H9 (cell line): Measurements from ENCODE around the gene CDH9. TPM values are rescaled to one million over a fixed set of nuclear protein-coding genes. Genes with fewer than 3 reads are reported as not detected.

Experiments
- DNase-seq: peaks from one replicate; pipeline ENCODE4 v3.0.0-alpha.2; 2017
- H2AFZ ChIP-seq: one replicate; pipeline ENCODE4 v1.6.1; 2013; ENCODE audit warnings: mild to moderate bottlenecking, low read length, control low read depth, moderate library complexity
- H2AK5ac ChIP-seq: 2 replicates; pipeline ENCODE4 v1.6.1; 2013; ENCODE audit warnings: low read length, control low read depth, mixed read lengths; ENCODE audit not compliant: insufficient read length
- H2BK120ac ChIP-seq: one replicate; pipeline ENCODE4 v1.6.1; 2013; ENCODE audit warnings: low read depth, mild to moderate bottlenecking, low read length, control low read depth, inconsistent platforms; ENCODE audit not compliant: poor library complexity, severe bottlenecking
- H2BK12ac ChIP-seq: 2 replicates; pipeline ENCODE4 v1.6.1; 2013; ENCODE audit warnings: low read length, control low read depth, mixed read lengths, low read depth; ENCODE audit not compliant: insufficient read length
- H2BK15ac ChIP-seq: 2 replicates; pipeline ENCODE4 v1.6.1; 2013; ENCODE audit warnings: low read depth, low read length, control low read depth
- H2BK20ac ChIP-seq: one replicate; pipeline ENCODE4 v1.6.1; 2013; ENCODE audit warnings: low read depth, mild to moderate bottlenecking, low read length, control low read depth, inconsistent platforms; ENCODE audit not compliant: poor library complexity, severe bottlenecking
- H2BK5ac ChIP-seq: 2 replicates; pipeline ENCODE4 v1.6.1; 2013; ENCODE audit warnings: low read length, control low read depth, mixed read lengths; ENCODE audit not compliant: insufficient read length
- H3K14ac ChIP-seq: 2 replicates; pipeline ENCODE4 v1.6.1; 2013; ENCODE audit warnings: low read length, control low read depth; ENCODE audit not compliant: insufficient read depth
- H3K18ac ChIP-seq: 2 replicates; pipeline ENCODE4 v1.6.1; 2013; ENCODE audit warnings: low read depth, mild to moderate bottlenecking, mixed read lengths, low read length, control low read depth; ENCODE audit not compliant: insufficient read length
- H3K23ac ChIP-seq: 2 replicates; pipeline ENCODE4 v1.6.1; 2013; ENCODE audit warnings: low read length, control low read depth, mixed read lengths, low read depth; ENCODE audit not compliant: insufficient read length
- H3K23me2 ChIP-seq: 2 replicates; pipeline ENCODE4 v1.6.1; 2013; ENCODE audit warnings: low read depth, mild to moderate bottlenecking, mixed read lengths, low read length, control low read depth; ENCODE audit not compliant: insufficient read length, poor library complexity, severe bottlenecking
- H3K27ac ChIP-seq: 2 replicates; pipeline ENCODE4 v1.5.1; 2013; ENCODE audit warnings: low read length, control low read depth, mixed read lengths, low read depth; ENCODE audit not compliant: insufficient read length
- H3K27me3 ChIP-seq: 2 replicates; pipeline ENCODE4 v1.6.1; 2013; ENCODE audit warnings: low read length, control low read depth, inconsistent platforms; ENCODE audit not compliant: insufficient read depth
- H3K4ac ChIP-seq: 2 replicates; pipeline ENCODE4 v1.6.1; 2013; ENCODE audit warnings: low read depth, mild to moderate bottlenecking, control low read depth, inconsistent platforms, low read length, moderate library complexity
- H3K4me1 ChIP-seq: 2 replicates; pipeline ENCODE4 v1.6.1; 2013; ENCODE audit warnings: low read length, control low read depth, inconsistent platforms; ENCODE audit not compliant: insufficient read depth
- H3K4me2 ChIP-seq: 2 replicates; pipeline ENCODE4 v1.6.1; 2013; ENCODE audit warnings: low read length, control low read depth, mixed read lengths; ENCODE audit not compliant: insufficient read length, insufficient read depth
- H3K56ac ChIP-seq: 2 replicates; pipeline ENCODE4 v1.6.1; 2013; ENCODE audit warnings: low read depth, mild to moderate bottlenecking, mixed read lengths, low read length, control low read depth; ENCODE audit not compliant: insufficient read length
- H3K79me1 ChIP-seq: 2 replicates; pipeline ENCODE4 v1.6.1; 2013; ENCODE audit warnings: low read depth, mild to moderate bottlenecking, moderate library complexity, low read length, control low read depth, inconsistent platforms; ENCODE audit not compliant: insufficient read depth, poor library complexity, severe bottlenecking
- H3K79me2 ChIP-seq: 2 replicates; pipeline ENCODE4 v1.6.1; 2013; ENCODE audit warnings: low read length, control low read depth, inconsistent platforms; ENCODE audit not compliant: insufficient read depth
- H3K9ac ChIP-seq: 2 replicates; pipeline ENCODE4 v1.6.1; 2013; ENCODE audit warnings: low read length, control low read depth, mixed read lengths; ENCODE audit not compliant: insufficient read length; ENCODE audit errors: extremely low read depth
- H3K9me3 ChIP-seq: one replicate; pipeline ENCODE4 v1.6.1; 2013; ENCODE audit warnings: low read depth, low read length, inconsistent platforms; ENCODE audit not compliant: control insufficient read depth
- H3T11ph ChIP-seq: one replicate; pipeline ENCODE4 v1.6.1; 2013; ENCODE audit warnings: mild to moderate bottlenecking, low read length, control low read depth, inconsistent platforms
- H4K20me1 ChIP-seq: one replicate; pipeline ENCODE4 v1.6.1; 2013; ENCODE audit not compliant: control insufficient read depth, insufficient read length, insufficient read depth
- H4K5ac ChIP-seq: 2 replicates; pipeline ENCODE4 v1.6.1; 2013; ENCODE audit warnings: low read depth, mild to moderate bottlenecking, mixed read lengths, low read length, control low read depth; ENCODE audit not compliant: insufficient read length
- H4K8ac ChIP-seq: replicated peaks from 2 replicates; pipeline ENCODE4 v1.6.1; 2013; ENCODE audit warnings: low read length, control low read depth, mixed read lengths, low read depth; ENCODE audit not compliant: insufficient read length
- H4K91ac ChIP-seq: 2 replicates; pipeline ENCODE4 v1.6.1; 2013; ENCODE audit warnings: low read depth, mild to moderate bottlenecking, moderate library complexity, mixed read lengths, low read length, control low read depth; ENCODE audit not compliant: insufficient read length
- H3K27ac Mint-ChIP-seq, 3 experiments: 2 replicates in 2 of 3; 3 replicates in 1 of 3; pipeline ENCODE4 v1.8.0; 2020 to 2021; ENCODE audit warnings: mixed read lengths in 3 of 3, mild to moderate bottlenecking in 1 of 3, moderate library complexity in 1 of 3
- H3K27me3 Mint-ChIP-seq: 2 replicates; pipeline ENCODE4 v1.8.0; 2021; ENCODE audit warnings: low read depth, mild to moderate bottlenecking, moderate library complexity, mixed read lengths
- H3K36me3 Mint-ChIP-seq, 3 experiments: 2 replicates in 2 of 3; 3 replicates in 1 of 3; pipeline ENCODE4 v1.8.0; 2020 to 2021; ENCODE audit warnings: low read depth in 3 of 3, mixed read lengths in 3 of 3; ENCODE audit not compliant: insufficient read depth in 1 of 3
- H3K4me1 Mint-ChIP-seq, 2 experiments: 2 replicates each; pipeline ENCODE4 v1.8.0; 2020; ENCODE audit warnings: mixed read lengths in 2 of 2
- H3K4me3 Mint-ChIP-seq, 2 experiments: 2 replicates in 1 of 2; 3 replicates in 1 of 2; pipeline ENCODE4 v1.8.0; 2020 to 2021; ENCODE audit warnings: mild to moderate bottlenecking in 2 of 2, mixed read lengths in 2 of 2, moderate library complexity in 1 of 2
- H3K9me3 Mint-ChIP-seq, 2 experiments: 2 replicates in 1 of 2; 3 replicates in 1 of 2; pipeline ENCODE4 v1.8.0; 2020; ENCODE audit warnings: mild to moderate bottlenecking in 2 of 2, mixed read lengths in 2 of 2, moderate library complexity in 1 of 2
- WGBS: extraction: QIAGEN DNeasy Blood & Tissue Kit; methylation state at CpG from one replicate; pipeline ENCODE4 v1.1.7; 2013; ENCODE audit warnings: missing lambda C conversion rate, low lambda C conversion rate, mixed read lengths; ENCODE audit not compliant: insufficient read length; ENCODE audit errors: extremely low coverage; 5-methylcytosine and 5-hydroxymethylcytosine counted together
- total RNA-seq: library from RNA; stranded (reverse); gene quantifications from 2 replicates; pipeline ENCODE4 v1.2.1, GENCODE V29; 2021
- TF ChIP-seq, protein P1 (sequence below): fragments of 200-600 bp; sonication (generic); conservative IDR thresholded peaks from 3 replicates; pipeline ENCODE4 v1.8.0; 2021; ENCODE audit warnings: antibody characterized with exemption, mild to moderate bottlenecking

CDH9 gene
- total RNA-seq, 1 experiment from 2014 or later: 0.61 TPM

DNA sequence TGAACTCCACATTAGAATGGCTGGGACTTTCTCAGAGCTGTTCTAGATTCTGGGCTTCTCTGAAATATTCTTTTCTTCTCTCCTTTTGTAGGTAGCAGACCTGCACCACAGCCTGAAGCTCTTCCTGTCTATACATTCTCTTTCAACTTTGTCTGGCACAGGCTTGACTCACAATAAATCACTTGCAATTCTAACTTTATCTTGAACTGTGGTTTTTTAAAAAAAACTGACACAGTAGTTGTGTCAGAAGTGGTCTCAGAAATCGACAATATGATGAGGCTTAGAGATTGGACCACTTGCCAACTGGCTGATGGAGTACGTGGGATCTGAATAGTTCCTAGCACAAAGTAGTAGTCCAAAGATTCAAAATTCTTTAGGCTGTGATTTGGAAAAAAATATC is 24.1 kb upstream of the CDH9 start:
- no peak for DNase-seq
- no peak overlapping the region for H4K91ac ChIP-seq
- WGBS: no CpG with 5 or more reads among the region's 2 CpGs
- H4K8ac ChIP-seq: no peak overlapping the region
- Mint-ChIP-seq H3K4me1 (peaks cover 0 to 7% of the 10 kb centered on the region in 2 experiments; a peak in 1 of 4 replicates), H3K36me3 (peaks cover 0 to 3% (median 0%) of the 10 kb centered on the region in 3 experiments; a peak in 2 of 7 replicates), H3K27ac (no peak overlapping the region), H3K4me3 (no peak overlapping the region), H3K9me3 (no peaks in the 10 kb centered on the region), H3K27me3 (no peaks in the 10 kb centered on the region)
- H2BK120ac ChIP-seq: no peak overlapping the region
- H3K56ac ChIP-seq: no peak overlapping the region
- H3K4me2 ChIP-seq: no peak overlapping the region
- H2AFZ ChIP-seq: no peak overlapping the region
- H3K23ac ChIP-seq: no peak overlapping the region
- no peak overlapping the region for H4K5ac ChIP-seq
- no peak overlapping the region for H2BK20ac ChIP-seq
- no peak overlapping the region for H3T11ph ChIP-seq
- no peak overlapping the region for H3K4ac ChIP-seq
- H3K27ac ChIP-seq: no peak overlapping the region
- H3K18ac ChIP-seq: no peak overlapping the region
- H2BK15ac ChIP-seq: no peak overlapping the region
- no peak overlapping the region for H3K9ac ChIP-seq
- H3K79me2 ChIP-seq: no peaks in the 10 kb centered on the region
- H3K4me1 ChIP-seq: no peaks in the 10 kb centered on the region
- H3K14ac ChIP-seq: no peak overlapping the region
- H3K79me1 ChIP-seq: no peaks in the 10 kb centered on the region
- H3K9me3 ChIP-seq: no peaks in the 10 kb centered on the region
- TF ChIP-seq, protein P1, sequence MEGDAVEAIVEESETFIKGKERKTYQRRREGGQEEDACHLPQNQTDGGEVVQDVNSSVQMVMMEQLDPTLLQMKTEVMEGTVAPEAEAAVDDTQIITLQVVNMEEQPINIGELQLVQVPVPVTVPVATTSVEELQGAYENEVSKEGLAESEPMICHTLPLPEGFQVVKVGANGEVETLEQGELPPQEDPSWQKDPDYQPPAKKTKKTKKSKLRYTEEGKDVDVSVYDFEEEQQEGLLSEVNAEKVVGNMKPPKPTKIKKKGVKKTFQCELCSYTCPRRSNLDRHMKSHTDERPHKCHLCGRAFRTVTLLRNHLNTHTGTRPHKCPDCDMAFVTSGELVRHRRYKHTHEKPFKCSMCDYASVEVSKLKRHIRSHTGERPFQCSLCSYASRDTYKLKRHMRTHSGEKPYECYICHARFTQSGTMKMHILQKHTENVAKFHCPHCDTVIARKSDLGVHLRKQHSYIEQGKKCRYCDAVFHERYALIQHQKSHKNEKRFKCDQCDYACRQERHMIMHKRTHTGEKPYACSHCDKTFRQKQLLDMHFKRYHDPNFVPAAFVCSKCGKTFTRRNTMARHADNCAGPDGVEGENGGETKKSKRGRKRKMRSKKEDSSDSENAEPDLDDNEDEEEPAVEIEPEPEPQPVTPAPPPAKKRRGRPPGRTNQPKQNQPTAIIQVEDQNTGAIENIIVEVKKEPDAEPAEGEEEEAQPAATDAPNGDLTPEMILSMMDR: no peak
- H2AK5ac ChIP-seq: no peak overlapping the region
- no peaks in the 10 kb centered on the region for H3K27me3 ChIP-seq
- no peaks in the 10 kb centered on the region for H3K23me2 ChIP-seq
- H4K20me1 ChIP-seq: no peaks in the 10 kb centered on the region
- no peak overlapping the region for H2BK5ac ChIP-seq
- no peak overlapping the region for H2BK12ac ChIP-seq
